K562 (cell line): ENCODE results near the gene ETAA1. TPM values are rescaled to one million over a fixed set of nuclear protein-coding genes. Genes with fewer than 3 reads are reported as not detected.

ENCODE experiments used
- ATAC-seq: fragments of 200-7000 bp; cut with Tn5 transposase; 3 replicates; pipeline ENCODE4 v1.9.1; 2020; ENCODE audit warnings: moderate library complexity
- BruUV-seq: library from RNA; stranded (reverse); fragments of 400-500 nt; replicated peaks from 2 replicates; lab custom pipeline; 2021; lab: Mats Ljungman, UMichigan
- CTCF ChIA-PET: fragments of 300-600 bp; formaldehyde crosslinking; extraction: SDS; loops from one replicate; lab custom pipeline; 2021; ENCODE audit warnings: low intra/inter-chr PET ratio; lab: Yijun Ruan, JAX
- POLR2A ChIA-PET: fragments of 300-600, 350-650 bp; sonication (Branson Sonifier 250); formaldehyde crosslinking; extraction: SDS; loops from one replicate; lab custom pipeline; 2021; ENCODE audit warnings: antibody characterized with exemption, inconsistent platforms; lab: Yijun Ruan, JAX
- DNase-seq, 4 experiments: peaks; one replicate each; pipeline versions ENCODE4 v3.0.0 to v3.0.0-alpha.2; 2011 to 2018; ENCODE audit warnings: low spot score in 3 of 4, mixed read lengths in 3 of 4; ENCODE audit errors: extremely low read depth in 1 of 4
- FAIRE-seq: peaks from 2 replicates; lab custom pipeline; 2011; peaks lifted over from hg19 to GRCh38; lab: Jason Lieb, UNC
- H2AFZ ChIP-seq: 2 replicates; pipeline ENCODE4 v1.6.0; 2011; ENCODE audit warnings: low read depth, low read length, control low read depth, inconsistent platforms
- H3K27ac ChIP-seq: fragments of 200-600 bp; 3 replicates; pipeline ENCODE4 v1.8.0; 2011; ENCODE audit warnings: low read depth, mild to moderate bottlenecking, control low read depth, inconsistent platforms, low read length, moderate library complexity, mixed read lengths; ENCODE audit errors: extremely low read depth
- H3K27me3 ChIP-seq, 2 experiments: fragments of 300-600 bp in 1 of 2; 2 replicates in 1 of 2; 3 replicates in 1 of 2; pipeline versions ENCODE4 v1.6.0 to v1.8.0; 2011; ENCODE audit warnings: inconsistent platforms in 2 of 2, low read length in 2 of 2, mild to moderate bottlenecking in 1 of 2, mixed read lengths in 1 of 2, moderate library complexity in 1 of 2; ENCODE audit not compliant: control insufficient read depth in 2 of 2, insufficient read depth in 2 of 2
- H3K36me3 ChIP-seq: fragments of 300-600 bp; 3 replicates; pipeline ENCODE4 v1.8.0; 2011; ENCODE audit warnings: mild to moderate bottlenecking, low read length, inconsistent platforms; ENCODE audit not compliant: control insufficient read depth, insufficient read depth
- H3K4me1 ChIP-seq, 2 experiments: fragments of 200-600 bp in 1 of 2; replicated peaks in 1 of 2; 2 replicates in 1 of 2; 3 replicates in 1 of 2; pipeline versions ENCODE4 v1.5.1 to v1.8.0; 2011; ENCODE audit warnings: inconsistent platforms in 2 of 2, low read length in 2 of 2, mild to moderate bottlenecking in 1 of 2, mixed read lengths in 1 of 2, moderate library complexity in 1 of 2; ENCODE audit not compliant: control insufficient read depth in 2 of 2, insufficient read depth in 2 of 2
- H3K4me2 ChIP-seq: 2 replicates; pipeline ENCODE4 v1.6.1; 2011; ENCODE audit warnings: low read length, control low read depth, inconsistent platforms, mixed read lengths; ENCODE audit not compliant: insufficient read depth
- H3K4me3 ChIP-seq: fragments of 200-600 bp; sonication (generic), shearing (Covaris generic); 2 replicates; pipeline ENCODE4 v1.5.1; 2016; ENCODE audit warnings: control low read depth, inconsistent platforms
- H3K79me2 ChIP-seq: fragments of 200-600 bp; 3 replicates; pipeline ENCODE4 v1.8.0; 2011; ENCODE audit warnings: low read length, inconsistent platforms; ENCODE audit not compliant: control insufficient read depth, insufficient read depth
- H3K9ac ChIP-seq, 2 experiments: 2 replicates each; pipeline versions ENCODE4 v1.6.0 to v1.6.1; 2011; ENCODE audit warnings: low read depth in 2 of 2, low read length in 2 of 2, control low read depth in 1 of 2, inconsistent platforms in 1 of 2, mild to moderate bottlenecking in 1 of 2, mixed read lengths in 1 of 2; ENCODE audit not compliant: insufficient read depth in 1 of 2
- H3K9me1 ChIP-seq: one replicate; pipeline ENCODE4 v1.6.0; 2011; ENCODE audit warnings: inconsistent platforms, mild to moderate bottlenecking, low read length, moderate library complexity; ENCODE audit not compliant: control insufficient read depth, insufficient read depth
- H3K9me3 ChIP-seq: replicated peaks from 2 replicates; pipeline ENCODE4 v1.5.1; 2011; ENCODE audit warnings: low read depth, low read length, inconsistent platforms; ENCODE audit not compliant: control insufficient read depth, insufficient read depth
- H4K20me1 ChIP-seq: replicated peaks from 2 replicates; pipeline ENCODE4 v1.6.1; 2011; ENCODE audit warnings: low read length, inconsistent platforms, mixed read lengths; ENCODE audit not compliant: control insufficient read depth, insufficient read depth
- BRD4 ChIP-seq: fragments of 200-600 bp; sonication (generic); IDR thresholded peaks from 2 replicates; pipeline ENCODE4 v1.6.1; 2017; ENCODE audit warnings: inconsistent platforms
- GATAD2A ChIP-seq: fragments of 450-650 bp; IDR thresholded peaks from 2 replicates; pipeline ENCODE4 v1.6.1; 2017
- HDAC2 ChIP-seq: fragments of 450-650 bp; IDR thresholded peaks from 2 replicates; pipeline ENCODE4 v1.6.1; 2016; ENCODE audit warnings: mild to moderate bottlenecking
- KDM5B ChIP-seq: fragments of 200-600 bp; sonication (generic); IDR thresholded peaks from 2 replicates; pipeline ENCODE4 v1.6.1; 2012; ENCODE audit warnings: low read depth, mild to moderate bottlenecking, moderate library complexity, low read length, control low read depth, inconsistent platforms; ENCODE audit not compliant: insufficient replicate concordance
- NUFIP1 ChIP-seq: fragments of 450-650 bp; IDR thresholded peaks from 2 replicates; pipeline ENCODE4 v1.6.1; 2018; ENCODE audit not compliant: partially characterized antibody
- PCBP2 ChIP-seq: fragments of 200-400 bp; formaldehyde crosslinking; IDR thresholded peaks from 2 replicates; pipeline ENCODE4 v1.6.1; 2018; ENCODE audit warnings: low read length, low read depth, mild to moderate bottlenecking, moderate library complexity; ENCODE audit not compliant: poor library complexity, severe bottlenecking
- SMC3 ChIP-seq: conservative IDR thresholded peaks from 2 replicates; pipeline ENCODE4 v1.6.1; 2011; ENCODE audit warnings: low read depth, low read length, improper control_type of control experiment; ENCODE audit not compliant: insufficient read depth
- ZFP36 ChIP-seq: fragments of 150-350 bp; IDR thresholded peaks from 2 replicates; pipeline ENCODE4 v1.6.1; 2018; ENCODE audit warnings: low read length, low read depth; ENCODE audit not compliant: partially characterized antibody
- ZNF146 ChIP-seq: IDR thresholded peaks from one replicate; pipeline ENCODE4 v1.6.1; 2018; ENCODE audit warnings: missing compliant biosample characterization; ENCODE audit not compliant: unreplicated experiment
- ZNF239 ChIP-seq: fragments of 250-450 bp; sonication (Bioruptor Pico); IDR thresholded peaks from 2 replicates; pipeline ENCODE4 v1.4.0; 2020; ENCODE audit warnings: mild to moderate bottlenecking
- ZNF444 ChIP-seq: fragments of 250-450 bp; sonication (Bioruptor Pico); IDR thresholded peaks from 2 replicates; pipeline ENCODE4 v1.4.0; 2020; ENCODE audit warnings: mild to moderate bottlenecking, moderate library complexity
- ZNF766 ChIP-seq: fragments of 200-800 bp; sonication (Bioruptor generic); conservative IDR thresholded peaks from 2 replicates; pipeline ENCODE4 v1.6.1; 2016; ENCODE audit warnings: missing genetic modification characterization, missing compliant biosample characterization
- WGBS: fragments of 100-300 bp; shearing (Covaris generic); methylation state at CpG from one replicate; pipeline ENCODE4 v1.1.6; 2016; ENCODE audit warnings: low coverage, mixed read lengths; ENCODE audit not compliant: insufficient coverage; ENCODE audit errors: missing lambda C conversion rate; 5-methylcytosine and 5-hydroxymethylcytosine counted together
- in situ Hi-C: fragments of 300-500 bp; cut with MboI; formaldehyde crosslinking; loops from 4 replicates; pipeline ENCODE4 v1.15.0; 2018; ENCODE audit warnings: inconsistent platforms, mixed read lengths
- intact Hi-C: fragments of 100-400 bp; cut with micrococcal nuclease; formaldehyde crosslinking; loops from 2 replicates; pipeline ENCODE4 v1.14.2; 2022
- polyA plus RNA-seq, 8 experiments: library from polyadenylated mRNA; depleted of rRNA in 4 of 8; stranded (reverse) in 5 of 8; unstranded in 3 of 8; fragments of >200 nt; fragmentation: Nextera tagmentation in 2 of 8; fragmentation: Illumina TruSeq in 1 of 8; extraction: Ambion mirVana in 2 of 8; extraction: Trizol in 1 of 8; gene quantifications; 2 replicates each; pipeline versions ENCODE4 v1.2.1 to v1.2.3, GENCODE V29; 2011 to 2014; ENCODE audit warnings: inconsistent platforms in 1 of 8, missing spikeins in 1 of 8
- total RNA-seq, 7 experiments: library from RNA; depleted of rRNA in 6 of 7; stranded (reverse); fragments of >200 nt in 6 of 7; fragmentation: Illumina TruSeq in 2 of 7; extraction: Trizol in 2 of 7; gene quantifications; 2 replicates each; pipeline versions ENCODE4 v1.2.1 to v1.2.3, GENCODE V29; 2011 to 2021; ENCODE audit warnings: low replicate concordance in 1 of 7

Gene ETAA1
- total and polyA plus RNA-seq, 9 of the 15 experiments (the other 6 are each of a cell fraction or from before 2014, with no cell fraction given): 2.7 to 17.4 (median 10.5) TPM

DNA sequence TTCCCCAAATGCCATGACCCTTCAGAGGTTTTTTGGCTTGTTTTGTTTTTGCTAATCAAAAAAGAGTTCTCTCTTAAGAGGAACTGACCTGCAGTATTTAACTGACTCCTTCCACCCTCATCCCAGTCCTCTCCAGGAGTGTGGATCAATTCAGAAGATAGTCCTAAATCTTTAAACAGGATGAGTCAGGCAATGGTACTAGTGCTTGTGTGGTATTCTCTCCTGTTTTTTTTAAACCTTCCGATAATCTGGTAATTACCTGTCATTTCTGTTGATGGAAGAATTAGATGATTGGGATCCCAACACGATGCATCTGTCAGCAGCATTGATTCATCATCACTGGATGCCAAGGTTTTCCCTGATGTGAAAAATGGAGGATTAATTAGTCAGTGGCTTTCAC lies 41.2 kb downstream of the ETAA1 start:
- FAIRE-seq: no peak
- no peak overlapping the region for H2AFZ ChIP-seq
- WGBS: 0% methylated on average over 2 of the region's 2 CpGs

DNA sequence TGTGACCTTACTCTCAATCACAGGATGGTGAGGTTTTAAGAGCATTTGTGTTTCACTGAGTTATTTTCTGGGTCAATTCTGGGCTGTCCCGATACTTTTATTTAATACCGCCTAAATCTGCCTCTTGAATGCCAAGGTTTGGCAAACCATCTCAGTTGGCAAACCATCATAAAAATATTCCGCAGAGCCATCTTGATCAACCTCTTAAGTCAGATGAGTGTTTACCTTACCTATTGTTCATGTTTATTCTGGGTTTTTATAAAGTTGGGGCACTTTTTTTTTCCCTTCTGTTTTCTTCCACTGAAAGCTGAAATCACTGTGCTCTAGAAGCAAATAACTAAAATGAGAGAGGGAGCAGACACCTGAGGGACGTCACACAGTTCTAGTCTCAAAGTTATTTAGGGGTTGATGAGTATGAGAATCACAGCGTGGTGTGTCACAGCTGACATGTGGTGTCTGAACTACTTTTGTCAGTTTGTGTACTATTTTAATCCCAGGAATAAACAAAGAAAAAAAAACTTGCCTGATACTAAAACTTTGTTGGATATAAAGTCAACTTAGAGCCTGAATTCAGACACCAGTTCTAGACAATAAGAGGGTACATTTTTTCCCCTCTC lies 48.6 kb downstream of the ETAA1 start:
- no peak overlapping the region for H3K27ac ChIP-seq
- H3K9ac ChIP-seq: no peak overlapping the region
- DNase-seq (no peak), ATAC-seq (no peak), FAIRE-seq (no peak)
- ChIA-PET CTCF (no interaction called here), POLR2A (no interaction called here)
- no peaks in the 10 kb centered on the region for H3K4me1 ChIP-seq
- in situ Hi-C loops (no loop called here), intact Hi-C loops (no loop called here)
- no peaks in the 10 kb centered on the region for H3K27me3 ChIP-seq
- H2AFZ ChIP-seq: no peak overlapping the region
- TF ChIP-seq PCBP2: no peak
- TF ChIP-seq BRD4: no peak
- no peak for TF ChIP-seq ZNF146
- no peak for TF ChIP-seq SMC3
- no peak for TF ChIP-seq HDAC2
- TF ChIP-seq NUFIP1: no peak
- no peak for TF ChIP-seq ZNF444 (CRISPR knock-in tag)
- no peaks in the 10 kb centered on the region for H4K20me1 ChIP-seq
- no peaks in the 10 kb centered on the region for H3K36me3 ChIP-seq
- no peaks in the 10 kb centered on the region for H3K79me2 ChIP-seq
- BruUV-seq: no TSS peak
- H3K9me3 ChIP-seq: no peaks in the 10 kb centered on the region
- H3K4me2 ChIP-seq: no peak overlapping the region
- 0% methylated on average over 5 of the region's 5 CpGs for WGBS
- H3K4me3 ChIP-seq: no peak overlapping the region
- no peaks in the 10 kb centered on the region for H3K9me1 ChIP-seq

More for the DNA sequence above, 41.2 kb downstream of the ETAA1 start:
- Histone ChIP-seq H4K20me1 (no peaks in the 10 kb centered on the region), H3K9me3 (no peaks in the 10 kb centered on the region), H3K4me3 (no peak overlapping the region), H3K9me1 (no peaks in the 10 kb centered on the region), H3K4me1 (no peaks in the 10 kb centered on the region), H3K79me2 (no peaks in the 10 kb centered on the region), H3K36me3 (no peaks in the 10 kb centered on the region), H3K27ac (no peak overlapping the region), H3K4me2 (no peak overlapping the region), H3K27me3 (no peaks in the 10 kb centered on the region; a peak in 1 of 5 replicates), H3K9ac (no peak overlapping the region)
- no peak for TF ChIP-seq KDM5B
- TF ChIP-seq GATAD2A: no peak
- no peak for TF ChIP-seq ZFP36
- TF ChIP-seq ZNF239 (CRISPR knock-in tag): no peak
- TF ChIP-seq ZNF766: no peak
- no peak for ATAC-seq
- intact Hi-C loops (no loop called here), in situ Hi-C loops (no loop called here)
- BruUV-seq: no TSS peak
- ChIA-PET CTCF (no interaction called here), POLR2A (no interaction called here)
- DNase-seq: no peak
